GM19043 (cell line): ENCODE results near the gene CPM.

Experiments
- ATAC-seq: cut with Tn5 transposase; IDR thresholded peaks from one replicate; pipeline ENCODE4 v1.9.1; 2021; ENCODE audit warnings: low read depth; ENCODE audit not compliant: unreplicated experiment

CPM gene

DNA sequence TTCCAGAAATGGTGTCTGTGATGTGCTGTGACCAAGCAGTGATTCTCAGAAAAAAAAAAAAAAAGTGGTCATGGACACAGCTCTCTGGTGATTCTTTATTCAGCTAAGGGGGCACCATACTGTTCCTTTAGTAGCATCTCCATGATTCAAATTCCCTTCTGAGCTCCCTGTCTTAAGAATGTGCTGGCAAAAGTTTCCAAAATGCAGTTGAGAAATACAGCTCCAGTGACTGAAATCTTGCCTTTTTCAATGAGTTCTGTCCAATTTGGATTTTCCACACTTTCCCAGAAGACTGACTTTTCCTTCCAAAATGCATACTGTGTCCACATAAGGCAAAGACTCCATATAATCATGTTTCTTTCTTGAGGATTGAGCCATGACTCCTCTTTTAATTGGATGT lies 24.3 kb upstream of the CPM start:
- ATAC-seq, result no peak

DNA sequence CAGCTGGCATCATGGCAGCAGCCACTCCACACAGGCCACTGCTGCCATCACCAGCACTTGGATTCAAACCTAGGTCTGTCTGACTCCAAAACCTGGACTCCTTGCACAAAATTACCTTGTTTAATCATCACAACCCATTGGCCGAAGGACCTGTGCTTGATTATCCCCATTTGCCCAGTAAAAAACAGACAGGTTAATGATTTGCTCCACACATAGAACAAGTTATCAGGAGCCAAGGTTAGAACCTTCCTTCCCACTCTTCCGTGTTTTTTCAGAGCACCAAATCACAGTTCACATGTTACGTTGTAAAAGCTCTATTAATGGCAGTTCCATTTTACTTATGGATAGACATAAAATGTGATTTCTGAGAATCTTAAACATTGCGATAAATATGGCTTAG lies 23.5 kb upstream of the CPM start:
- no peak for ATAC-seq

DNA sequence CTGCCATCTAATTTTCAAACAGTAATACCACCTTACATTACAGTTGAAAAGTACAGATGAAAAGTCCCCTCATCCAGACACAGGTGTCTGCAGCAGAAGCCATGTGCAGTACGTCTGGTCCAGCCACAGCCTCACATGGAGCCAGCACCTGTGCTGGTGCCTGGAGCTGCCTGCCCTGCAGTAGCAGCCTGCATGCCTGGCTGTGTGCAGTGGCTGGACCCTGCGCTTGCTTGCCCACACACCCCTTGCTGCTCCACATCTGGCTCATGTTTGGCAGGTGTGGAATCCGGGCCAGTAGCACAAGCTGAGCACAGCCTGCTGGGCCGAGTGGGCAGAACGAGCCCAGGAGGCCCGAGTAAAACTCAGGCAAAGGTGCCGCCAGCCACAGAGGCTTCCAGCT lies 21.8 kb upstream of the CPM start:
- no peak for ATAC-seq

DNA sequence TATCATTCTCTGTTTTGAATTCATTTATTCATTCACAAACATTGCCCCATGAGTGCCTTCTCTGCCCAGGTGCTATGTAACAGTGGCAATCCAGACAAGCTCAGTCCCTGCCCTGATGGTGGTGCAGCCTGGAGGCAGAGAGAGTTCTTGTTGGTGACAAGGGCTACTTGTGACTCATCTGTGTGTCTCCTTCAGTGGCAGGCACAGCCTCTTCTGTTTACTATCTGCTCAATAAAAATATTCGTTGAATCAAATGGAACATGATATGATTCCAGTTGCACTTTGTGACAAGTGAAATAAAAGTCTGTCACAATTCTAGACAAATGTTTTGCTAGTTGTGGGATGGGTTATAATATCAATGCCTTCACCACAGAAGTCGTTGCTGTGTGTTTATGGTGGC lies 20.6 kb upstream of the CPM start:
- ATAC-seq, result no peak

DNA sequence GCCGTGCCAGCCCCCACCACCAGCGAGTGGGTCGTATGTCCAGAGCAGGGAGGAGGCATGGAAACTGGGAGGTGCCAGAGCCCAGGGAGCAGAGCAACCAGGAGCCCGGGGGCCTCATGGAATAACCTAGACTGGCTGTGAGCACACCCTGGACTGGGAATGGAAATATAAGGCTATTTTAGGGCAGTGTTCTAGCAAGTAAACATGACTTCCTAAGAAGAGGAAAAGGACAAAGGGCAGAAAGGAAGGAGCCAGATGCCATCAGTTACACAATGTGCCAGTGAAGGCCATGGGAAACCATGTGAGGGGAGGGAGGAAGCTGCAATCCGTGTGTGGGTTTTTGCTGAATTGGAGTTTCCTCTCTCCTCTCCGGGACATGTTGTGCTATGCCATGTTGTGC lies 18.7 kb upstream of the CPM start:
- no peak for ATAC-seq

DNA sequence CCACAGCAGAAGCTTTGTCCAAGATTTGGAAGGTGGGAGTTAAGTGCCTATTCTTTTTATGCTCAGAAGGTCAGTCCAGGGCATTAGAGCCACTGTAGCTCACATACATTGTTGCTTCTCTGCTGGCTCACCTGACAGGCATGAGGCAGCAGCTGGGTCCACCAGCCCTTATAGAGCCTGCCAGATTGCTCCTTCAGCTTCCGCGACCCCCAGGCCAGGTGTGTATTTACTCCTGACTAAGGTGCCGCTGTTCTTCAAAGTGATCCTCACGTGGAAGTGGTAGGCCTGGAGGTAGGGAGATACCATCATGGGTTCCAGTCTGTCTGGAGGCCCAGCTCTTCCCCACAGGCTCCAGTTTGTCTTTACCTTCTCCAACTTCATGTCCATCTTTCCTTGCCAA lies 17.5 kb upstream of the CPM start:
- no peak for ATAC-seq

DNA sequence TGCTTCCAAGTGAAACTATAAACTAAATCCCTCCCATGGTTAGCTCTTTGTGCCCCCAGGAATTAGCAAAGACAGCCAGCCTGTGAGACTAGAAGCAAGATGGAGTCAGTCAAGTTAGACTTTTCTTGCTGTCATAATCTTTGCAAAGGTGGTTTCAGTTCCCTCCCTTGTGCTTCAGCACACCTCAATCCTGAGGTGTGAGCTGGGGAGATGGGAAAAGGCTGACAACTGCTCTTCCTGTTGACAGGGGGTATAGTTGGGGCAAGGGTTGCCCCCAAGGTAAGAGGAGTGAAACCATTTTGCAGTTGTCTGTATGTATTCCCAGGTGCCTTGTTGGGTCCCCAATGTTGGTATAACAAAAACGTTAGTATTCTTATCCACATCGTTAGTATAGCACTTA lies 12.3 kb upstream of the CPM start:
- ATAC-seq, result no peak

DNA sequence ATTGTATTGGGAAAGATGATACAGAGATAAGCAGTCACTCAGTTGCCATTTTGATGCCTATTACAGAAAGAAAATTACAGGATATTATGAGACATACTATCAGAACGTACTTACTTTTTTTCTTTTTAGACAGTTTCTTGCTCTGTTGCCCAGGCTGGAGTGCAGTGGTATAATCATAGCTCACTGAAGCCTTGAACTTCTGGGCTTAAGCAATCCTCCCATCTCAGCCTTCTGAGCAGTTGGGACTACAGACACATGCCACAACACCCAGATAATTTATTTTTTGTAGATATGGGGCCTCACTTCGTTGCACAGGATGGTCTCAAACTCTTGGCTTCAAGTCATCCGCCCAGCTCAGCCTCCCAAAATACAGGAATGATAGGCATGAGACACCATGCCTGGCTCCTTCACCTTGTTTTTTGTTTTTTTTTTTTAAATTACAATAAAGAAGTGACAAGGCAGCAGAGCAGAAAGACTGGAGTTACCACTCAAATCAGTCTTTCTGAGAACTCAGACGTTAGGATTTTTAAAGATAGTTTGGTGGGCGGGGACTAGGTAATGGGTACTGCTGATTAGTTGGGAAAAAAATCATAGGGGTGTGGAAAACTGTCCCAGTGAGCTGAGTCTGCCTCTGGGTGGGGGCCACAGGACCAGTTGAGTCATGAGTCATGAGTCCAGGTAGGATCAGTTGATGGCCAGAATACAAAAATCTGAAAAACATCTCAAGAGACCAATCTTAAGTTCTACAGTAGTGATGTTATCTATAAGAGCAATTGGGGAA lies 11.5 kb upstream of the CPM start:
- ATAC-seq, result no peak

DNA sequence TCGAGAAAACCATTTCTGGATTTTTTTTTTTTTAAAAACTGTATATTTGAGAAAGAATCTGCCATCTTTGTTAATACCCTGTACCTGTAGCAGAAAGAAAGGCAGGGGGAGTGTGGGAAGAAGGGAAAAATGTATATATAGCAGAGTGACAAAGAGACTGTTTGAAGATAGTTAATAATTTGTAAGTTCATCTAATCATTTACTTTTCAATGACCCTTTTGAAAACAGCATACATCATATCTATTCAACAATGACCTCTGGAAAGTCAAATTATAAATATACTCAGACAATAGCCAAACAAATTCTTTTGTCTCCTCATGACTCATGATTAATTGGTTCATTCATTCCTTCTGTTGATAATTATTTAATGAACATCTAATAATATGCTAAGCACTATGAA lies 10.9 kb upstream of the CPM start:
- no peak for ATAC-seq

DNA sequence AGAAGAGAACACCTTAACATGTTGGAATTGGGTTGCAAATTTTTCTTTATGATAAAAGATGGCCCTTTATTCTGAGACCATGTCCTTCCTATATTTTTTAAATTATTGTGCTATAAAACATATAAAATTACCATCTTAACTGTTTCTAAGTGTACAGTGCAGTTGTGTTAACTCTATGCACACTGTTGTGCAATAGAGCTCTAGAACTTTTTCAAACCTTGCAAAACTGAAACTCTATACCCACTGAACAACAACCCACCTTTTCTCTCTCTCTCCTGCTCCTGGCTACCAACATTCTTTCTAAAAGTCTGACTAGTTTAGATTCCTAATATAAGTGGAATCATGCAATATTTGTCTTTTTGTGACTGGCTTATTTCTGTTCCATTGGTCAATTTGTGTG lies 7.8 kb upstream of the CPM start:
- ATAC-seq, result no peak

DNA sequence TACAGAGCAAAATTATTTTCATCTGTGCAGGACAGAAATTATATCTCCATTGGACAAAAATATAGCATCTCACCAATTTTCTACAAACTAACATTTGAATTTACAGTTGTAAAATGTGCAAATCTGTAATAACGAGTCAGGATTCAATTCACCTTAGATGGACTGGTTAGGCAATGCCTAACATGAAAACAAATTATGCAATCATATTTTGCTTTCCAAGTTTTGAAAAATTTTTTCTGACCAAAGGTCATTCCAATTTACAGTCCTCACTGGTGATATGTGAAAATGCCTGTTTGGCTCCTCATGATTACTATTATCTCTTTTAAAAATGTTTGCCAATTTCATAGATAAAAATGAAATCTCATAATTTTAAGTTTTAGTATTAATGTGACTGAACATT lies 6.5 kb upstream of the CPM start:
- ATAC-seq, result no peak

DNA sequence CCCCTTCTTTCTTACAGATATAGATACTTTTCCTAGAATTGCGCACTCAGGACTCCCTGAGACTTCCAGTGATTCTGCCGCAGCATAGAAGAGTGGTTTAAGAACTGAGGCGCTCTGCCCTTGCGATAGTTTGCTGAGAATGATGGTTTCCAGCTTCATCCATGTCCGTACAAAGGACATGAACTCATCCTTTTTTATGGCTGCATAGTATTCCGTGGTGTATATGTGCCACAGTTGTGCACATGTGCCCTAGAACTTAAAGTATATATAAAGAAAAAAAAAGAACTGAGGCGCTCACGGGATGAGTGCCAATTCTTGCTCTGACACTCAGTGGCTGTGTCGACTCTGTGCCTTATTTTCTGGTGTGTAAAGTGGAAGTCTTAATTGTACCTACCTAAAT lies 1.4 kb upstream of the CPM start:
- no peak for ATAC-seq

DNA sequence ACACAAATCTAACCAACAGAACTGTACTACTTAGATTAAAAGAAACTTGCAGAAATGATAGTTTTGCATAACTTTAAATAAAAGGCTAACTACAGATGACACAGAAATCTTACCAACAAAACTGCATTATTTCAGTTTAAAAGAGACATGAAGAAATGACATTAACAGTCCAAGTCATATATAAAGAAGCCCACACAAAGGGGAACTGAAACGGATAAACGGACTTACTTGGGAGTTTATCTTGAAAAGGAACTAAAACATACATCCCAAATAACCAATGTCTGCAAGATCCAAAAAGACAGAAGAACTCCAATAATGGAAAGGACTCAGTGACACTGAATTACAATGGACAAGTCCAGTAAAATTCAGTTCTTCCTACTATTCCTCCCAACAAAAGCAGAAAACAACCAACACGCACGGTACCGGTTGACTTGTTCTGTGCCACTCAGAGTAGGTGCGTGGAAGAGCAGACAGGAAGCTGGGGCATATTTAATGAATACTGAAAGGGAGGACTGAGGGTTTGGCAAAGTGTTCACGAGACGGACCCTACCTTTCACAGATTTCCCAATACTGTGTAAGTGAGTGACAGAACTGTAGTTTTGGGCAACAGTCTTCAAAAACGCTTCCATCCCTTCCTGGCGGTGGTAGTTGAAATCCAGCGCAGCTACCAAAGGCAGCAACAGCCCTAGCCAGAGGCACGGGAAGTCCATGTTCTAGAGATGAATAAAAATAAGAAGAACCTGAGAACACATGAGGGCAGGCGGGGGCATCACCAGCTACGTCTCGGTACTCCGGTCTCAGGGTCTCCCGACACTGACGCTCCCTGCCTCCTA lies 627 bp downstream of the CPM start:
- ATAC-seq, result peak; percentile 40

DNA sequence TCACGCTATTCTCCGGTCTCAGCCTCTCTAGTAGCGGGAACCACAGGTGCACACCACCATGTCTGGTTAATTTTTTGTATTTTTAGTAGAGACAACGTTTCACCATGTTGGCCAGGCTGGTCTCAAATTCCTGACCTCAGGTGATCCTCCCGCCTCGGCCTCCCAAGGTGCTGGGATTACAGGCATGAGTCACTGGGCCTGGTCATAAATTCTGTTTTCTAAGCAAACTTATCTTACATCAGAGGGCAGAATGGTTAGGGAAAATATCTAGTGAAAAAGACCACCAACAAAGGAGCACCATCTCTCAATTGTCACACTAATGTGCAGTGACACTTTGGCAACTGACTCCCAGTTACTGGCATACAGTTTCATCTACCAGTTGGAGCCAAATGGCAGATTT lies 2.8 kb downstream of the CPM start:
- ATAC-seq, result no peak

DNA sequence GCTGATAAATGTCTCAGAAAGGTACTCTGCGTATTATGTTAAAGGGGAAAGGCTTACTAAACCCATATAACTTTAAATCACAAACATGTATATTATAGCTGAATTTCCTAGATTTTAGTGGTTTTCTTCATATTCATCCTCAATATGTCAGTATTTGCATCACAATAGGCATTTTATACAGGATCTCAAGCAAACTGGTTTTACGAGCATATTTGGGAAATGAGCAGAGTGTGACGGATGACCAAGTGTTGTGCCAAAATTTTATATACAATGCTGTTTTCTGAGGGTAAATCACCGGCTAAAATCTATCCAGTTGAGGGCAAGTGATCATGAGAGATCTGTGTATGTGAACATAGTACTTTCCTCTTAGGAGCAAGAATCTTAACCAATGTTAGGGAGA lies 8.4 kb downstream of the CPM start:
- ATAC-seq, result no peak

DNA sequence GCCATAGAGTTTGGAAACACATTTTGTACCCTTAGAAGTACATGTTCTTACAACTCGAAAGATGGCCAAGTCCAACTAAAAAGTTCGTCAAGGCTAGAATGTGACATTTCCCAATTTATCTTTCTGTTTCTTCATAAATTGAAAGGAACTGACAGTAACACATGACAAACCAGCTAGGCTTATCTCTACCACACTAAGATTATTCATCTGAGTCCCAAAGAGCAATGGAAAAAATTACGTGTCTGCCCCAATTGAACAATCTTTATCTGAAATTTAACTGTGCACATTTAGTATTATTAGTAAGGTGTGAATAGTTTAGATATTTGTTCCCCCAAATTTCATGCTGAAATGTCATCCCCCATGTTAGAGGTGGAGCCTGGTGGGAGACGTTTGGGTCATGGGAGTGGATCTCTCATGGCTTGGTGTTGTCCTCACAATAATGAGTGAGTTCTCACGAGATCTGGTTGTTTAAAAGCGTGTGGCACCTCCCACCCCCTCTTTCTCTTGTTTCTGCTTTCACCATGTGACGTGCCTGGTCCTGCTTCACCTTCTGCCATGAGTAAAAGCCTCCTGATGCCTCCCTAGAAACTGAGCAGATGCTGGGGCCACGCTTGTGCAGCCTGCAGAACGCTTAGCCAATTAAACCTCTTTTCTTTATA lies 13.3 kb downstream of the CPM start:
- no peak for ATAC-seq

DNA sequence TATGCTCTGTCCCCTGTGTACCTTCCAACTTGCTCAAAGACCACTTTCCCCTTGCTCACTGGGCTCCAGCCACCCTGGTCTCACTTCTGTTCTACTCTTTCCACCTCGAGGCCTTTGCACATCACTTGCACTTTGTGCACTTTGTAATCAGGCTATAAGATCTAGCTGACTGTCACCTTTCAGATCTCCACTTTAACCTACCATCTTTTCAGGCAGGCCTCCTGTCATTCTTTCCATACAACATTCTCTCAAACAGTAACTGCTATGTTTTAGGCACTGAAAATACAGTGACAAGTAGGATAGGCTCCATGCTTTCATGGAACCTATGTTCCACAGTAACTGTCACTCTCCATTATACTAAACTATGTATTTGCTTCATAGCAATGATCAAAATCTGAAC lies 14.0 kb downstream of the CPM start:
- no peak for ATAC-seq

DNA sequence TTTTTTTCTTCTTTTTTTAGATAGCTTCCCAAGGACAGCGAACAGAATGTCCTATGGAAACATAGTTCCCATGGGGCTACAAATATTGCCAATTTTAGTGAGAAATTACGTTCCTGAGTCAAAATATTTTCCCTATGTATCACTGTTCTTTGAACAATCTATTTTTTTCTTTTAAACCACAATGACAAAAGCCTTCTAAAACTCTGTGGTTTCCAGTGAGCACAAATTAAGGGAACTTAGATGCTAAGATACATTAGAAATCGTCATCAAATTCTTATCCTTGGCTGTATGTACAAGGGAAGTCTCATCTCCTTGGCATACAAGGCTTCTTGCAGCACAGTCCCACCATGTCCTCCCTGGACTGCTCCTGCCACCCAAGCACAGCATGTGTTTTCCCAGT lies 17.9 kb downstream of the CPM start:
- no peak for ATAC-seq

DNA sequence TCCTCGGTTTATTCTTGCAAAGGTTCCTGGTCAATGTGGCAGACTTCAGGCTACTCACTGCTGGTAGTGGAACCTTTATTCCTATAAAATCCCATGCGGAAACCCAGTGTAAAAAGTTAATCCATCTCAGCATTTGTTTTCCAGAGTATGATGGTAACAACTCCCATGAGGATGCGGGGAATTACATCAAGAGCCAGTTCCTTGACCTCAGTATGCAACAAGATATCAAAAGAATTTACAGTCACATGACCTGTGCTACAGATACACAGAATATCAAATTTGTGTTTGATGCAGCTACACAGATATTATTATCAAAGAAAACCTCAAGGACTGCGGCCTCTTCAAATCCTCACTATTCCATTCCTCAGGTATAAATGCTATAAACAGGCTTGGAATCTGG lies 19.3 kb downstream of the CPM start:
- ATAC-seq, result no peak

DNA sequence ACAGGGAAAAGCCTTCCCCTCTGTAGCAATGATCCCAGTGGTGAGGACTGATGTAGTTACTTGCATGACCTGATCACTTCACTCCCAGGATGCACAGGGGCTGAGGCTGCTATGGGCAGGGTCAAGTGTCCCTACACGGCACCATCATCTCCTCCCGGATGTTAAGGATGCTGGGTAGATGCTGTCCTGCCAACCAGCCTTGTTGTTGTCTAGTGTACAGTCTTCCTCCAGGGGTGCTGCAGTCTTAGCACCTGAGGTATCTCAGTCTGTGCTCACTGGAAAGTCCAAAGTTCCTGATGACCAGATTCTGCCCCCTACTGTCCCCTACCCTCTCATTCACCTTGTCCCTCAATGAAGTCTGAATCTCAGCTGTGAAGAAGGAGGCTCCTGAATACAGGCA lies 20.1 kb downstream of the CPM start:
- no peak for ATAC-seq

DNA sequence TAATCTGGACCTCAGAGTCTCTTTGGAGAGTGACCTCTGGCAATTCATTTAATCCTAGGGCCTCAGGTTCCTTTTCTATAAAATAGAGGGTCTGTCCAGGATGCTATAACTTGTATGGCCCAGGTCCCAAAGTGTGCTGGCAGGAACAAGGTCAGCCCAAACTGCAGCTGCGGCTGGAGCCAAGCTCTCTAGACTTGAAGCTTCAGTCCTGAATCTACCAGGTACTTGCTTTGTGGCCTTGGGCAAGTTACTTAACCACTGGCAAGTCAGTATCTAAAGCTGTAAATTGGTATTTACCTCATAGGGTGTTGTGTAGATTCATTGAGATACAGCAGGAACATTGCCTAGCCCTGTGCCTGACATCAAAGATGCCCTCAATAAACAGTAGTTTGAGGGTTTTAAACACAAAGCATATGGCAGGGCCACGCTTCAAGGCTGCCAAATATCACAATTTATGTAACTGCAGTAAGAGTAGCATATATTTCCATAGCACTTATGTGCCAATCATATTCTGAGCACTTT lies 21.7 kb downstream of the CPM start:
- no peak for ATAC-seq
